ENCODE data around the gene BIRC3. TPM values are rescaled to one million over a fixed set of nuclear protein-coding genes. Genes with fewer than 3 reads are reported as not detected.
A peak's percentile ranks its signal among the peaks of the same experiment; 100 is the strongest.

BIRC3 gene
- polyA plus RNA-seq (2013), result 20.2 TPM

- CTCF ChIA-PET, result interaction anchor here (0.9 to 13.2 kb wide), 6 partner anchors 9 to 27 kb away, joined by 3 to 142 read pairs (median 6); no protein-coding TSS in a partner anchor
- no peaks in the 10 kb centered on the region for H3K36me3 ChIP-seq (ENCODE audit: control insufficient read depth in 4 of 4, insufficient read depth in 4 of 4, low read length in 3 of 4)
- under 1% methylated on average over 27 of the region's 34 CpGs for WGBS (ENCODE audit: insufficient coverage)
- POLR2A ChIA-PET, result interaction anchor here (0.9 to 1.4 kb wide), 4 partner anchors 10 to 30 kb away, joined by 3 to 7 read pairs (median 4); partner anchors contain the start of gene BIRC2
- peak within 1 kb of the TSS; percentile 52 to 88 (median 73) for H3K4me3 ChIP-seq (ENCODE audit: control insufficient read depth in 1 of 7, extremely low read depth in 1 of 7, insufficient read depth in 4 of 7, low read depth in 2 of 7, low read length in 6 of 7)
- no peaks in the 10 kb centered on the region for H3K9me3 ChIP-seq (ENCODE audit: control extremely low read depth in 1 of 5, control insufficient read depth in 4 of 5, insufficient read depth in 2 of 5, low read depth in 1 of 5, low read length in 4 of 5)
- H3K27ac ChIP-seq (ENCODE audit: insufficient read depth in 1 of 2, low read depth in 1 of 2, low read length in 2 of 2, poor library complexity in 1 of 2, severe bottlenecking in 2 of 2), result peak within 1 kb of the TSS; percentile 82 to 91
- peaks cover 25 to 62% (median 41%) of the 10 kb centered on the region in 4 experiments for H3K4me1 ChIP-seq (ENCODE audit: control extremely low read depth in 1 of 4, control insufficient read depth in 4 of 4, insufficient read depth in 4 of 4, low read length in 3 of 4)
- no peaks in the 10 kb centered on the region for H3K27me3 ChIP-seq (replicated peaks in 2 of 5; ENCODE audit: control insufficient read depth in 4 of 5, insufficient read depth in 5 of 5, low read length in 4 of 5)
- DNase-seq, result peak; percentile 99 to 100 (median 100)
These were observed at the start of gene BIRC3 for GRCh38 chr11:102317099-102317767. BIRC3 (plus strand) TSS chr11:102317484; CDS start chr11:102324510, 7,026 bp downstream.

GRCh38 chr11:102267609-102268008 lies 49.7 kb upstream of the BIRC3 start:
- Histone ChIP-seq H3K36me3 (ENCODE audit: control insufficient read depth in 4 of 4, insufficient read depth in 4 of 4, low read length in 3 of 4) (no peaks in the 10 kb centered on the region), H3K4me3 (ENCODE audit: control insufficient read depth in 1 of 7, extremely low read depth in 1 of 7, insufficient read depth in 4 of 7, low read depth in 2 of 7, low read length in 6 of 7) (no peak overlapping the region), H3K9me3 (ENCODE audit: control extremely low read depth in 1 of 5, control insufficient read depth in 4 of 5, insufficient read depth in 2 of 5, low read depth in 1 of 5, low read length in 4 of 5) (no peaks in the 10 kb centered on the region), H3K27me3 (replicated peaks in 2 of 5; ENCODE audit: control insufficient read depth in 4 of 5, insufficient read depth in 5 of 5, low read length in 4 of 5) (peaks cover 3 to 45% (median 25%) of the 10 kb centered on the region in 5 experiments), H3K4me1 (ENCODE audit: control extremely low read depth in 1 of 4, control insufficient read depth in 4 of 4, insufficient read depth in 4 of 4, low read length in 3 of 4) (peaks cover 5 to 15% (median 9%) of the 10 kb centered on the region in 4 experiments), H3K27ac (ENCODE audit: insufficient read depth in 1 of 2, low read depth in 1 of 2, low read length in 2 of 2, poor library complexity in 1 of 2, severe bottlenecking in 2 of 2) (no peak overlapping the region)
- DNase-seq, result peak in 1 of 3 donors; percentile 21
- 65% methylated on average over 5 of the region's 5 CpGs for WGBS (ENCODE audit: insufficient coverage)
- CTCF ChIA-PET, result interaction anchor here (1.2 to 1.8 kb wide), 3 partner anchors 26 to 346 kb away, joined by 3 to 5 read pairs (median 5); no protein-coding TSS in a partner anchor
- POLR2A ChIA-PET, result no interaction called here

- POLR2A ChIA-PET, result no interaction called here
- DNase-seq, result peak; percentile 87 to 91 (median 91)
- Histone ChIP-seq H3K27ac (ENCODE audit: insufficient read depth in 1 of 2, low read depth in 1 of 2, low read length in 2 of 2, poor library complexity in 1 of 2, severe bottlenecking in 2 of 2) (no peak overlapping the region), H3K9me3 (ENCODE audit: control extremely low read depth in 1 of 5, control insufficient read depth in 4 of 5, insufficient read depth in 2 of 5, low read depth in 1 of 5, low read length in 4 of 5) (no peaks in the 10 kb centered on the region), H3K27me3 (replicated peaks in 2 of 5; ENCODE audit: control insufficient read depth in 4 of 5, insufficient read depth in 5 of 5, low read length in 4 of 5) (peaks cover 3 to 48% (median 25%) of the 10 kb centered on the region in 5 experiments), H3K36me3 (ENCODE audit: control insufficient read depth in 4 of 4, insufficient read depth in 4 of 4, low read length in 3 of 4) (no peaks in the 10 kb centered on the region), H3K4me3 (ENCODE audit: control insufficient read depth in 1 of 7, extremely low read depth in 1 of 7, insufficient read depth in 4 of 7, low read depth in 2 of 7, low read length in 6 of 7) (peak overlapping the region in 5 of 7 experiments; percentile 30 to 71 (median 48)), H3K4me1 (ENCODE audit: control extremely low read depth in 1 of 4, control insufficient read depth in 4 of 4, insufficient read depth in 4 of 4, low read length in 3 of 4) (peaks cover 5 to 15% (median 9%) of the 10 kb centered on the region in 4 experiments)
- CTCF ChIA-PET, result interaction anchor here (0.9 to 1.8 kb wide), 8 partner anchors 11 to 345 kb away, joined by 3 to 6 read pairs (median 4); no protein-coding TSS in a partner anchor
- WGBS (ENCODE audit: insufficient coverage), result 40% methylated on average over 26 of the region's 39 CpGs
These were observed 49.0 kb upstream of the BIRC3 start for GRCh38 chr11:102268083-102268984.

GRCh38 chr11:102268985-102269470 lies 48.3 kb upstream of the BIRC3 start:
- Histone ChIP-seq H3K27ac (ENCODE audit: insufficient read depth in 1 of 2, low read depth in 1 of 2, low read length in 2 of 2, poor library complexity in 1 of 2, severe bottlenecking in 2 of 2) (no peak overlapping the region), H3K27me3 (replicated peaks in 2 of 5; ENCODE audit: control insufficient read depth in 4 of 5, insufficient read depth in 5 of 5, low read length in 4 of 5) (peaks cover 3 to 53% (median 22%) of the 10 kb centered on the region in 5 experiments), H3K4me3 (ENCODE audit: control insufficient read depth in 1 of 7, extremely low read depth in 1 of 7, insufficient read depth in 4 of 7, low read depth in 2 of 7, low read length in 6 of 7) (peak overlapping the region in 5 of 7 experiments; percentile 27 to 71 (median 48)), H3K4me1 (ENCODE audit: control extremely low read depth in 1 of 4, control insufficient read depth in 4 of 4, insufficient read depth in 4 of 4, low read length in 3 of 4) (peaks cover 5 to 15% (median 9%) of the 10 kb centered on the region in 4 experiments), H3K36me3 (ENCODE audit: control insufficient read depth in 4 of 4, insufficient read depth in 4 of 4, low read length in 3 of 4) (no peaks in the 10 kb centered on the region), H3K9me3 (ENCODE audit: control extremely low read depth in 1 of 5, control insufficient read depth in 4 of 5, insufficient read depth in 2 of 5, low read depth in 1 of 5, low read length in 4 of 5) (no peaks in the 10 kb centered on the region)
- CTCF ChIA-PET, result interaction anchor here (0.6 to 1.8 kb wide), 10 partner anchors 10 to 345 kb away, joined by 3 to 6 read pairs (median 4); no protein-coding TSS in a partner anchor
- DNase-seq, result no peak
- POLR2A ChIA-PET, result no interaction called here
- 24% methylated on average over 2 of the region's 6 CpGs for WGBS (ENCODE audit: insufficient coverage)

GRCh38 chr11:102269927-102270326 lies 47.4 kb upstream of the BIRC3 start:
- H3K27ac ChIP-seq (ENCODE audit: insufficient read depth in 1 of 2, low read depth in 1 of 2, low read length in 2 of 2, poor library complexity in 1 of 2, severe bottlenecking in 2 of 2), result no peak overlapping the region
- DNase-seq, result peak in 1 of 3 donors; percentile 23
- ChIA-PET POLR2A (no interaction called here), CTCF (interaction anchor here (0.6 to 1.8 kb wide), 5 partner anchors 9 to 95 kb away, joined by 3 to 6 read pairs (median 3); no protein-coding TSS in a partner anchor)
- 100% methylated on average over 1 of the region's 2 CpGs for WGBS (ENCODE audit: insufficient coverage)
- peaks cover 5 to 15% (median 9%) of the 10 kb centered on the region in 4 experiments for H3K4me1 ChIP-seq (ENCODE audit: control extremely low read depth in 1 of 4, control insufficient read depth in 4 of 4, insufficient read depth in 4 of 4, low read length in 3 of 4)
- peaks cover 3 to 56% (median 21%) of the 10 kb centered on the region in 5 experiments for H3K27me3 ChIP-seq (replicated peaks in 2 of 5; ENCODE audit: control insufficient read depth in 4 of 5, insufficient read depth in 5 of 5, low read length in 4 of 5)
- H3K9me3 ChIP-seq (ENCODE audit: control extremely low read depth in 1 of 5, control insufficient read depth in 4 of 5, insufficient read depth in 2 of 5, low read depth in 1 of 5, low read length in 4 of 5), result peaks cover 0 to 6% (median 0%) of the 10 kb centered on the region in 5 experiments
- H3K36me3 ChIP-seq (ENCODE audit: control insufficient read depth in 4 of 4, insufficient read depth in 4 of 4, low read length in 3 of 4), result no peaks in the 10 kb centered on the region
- H3K4me3 ChIP-seq (ENCODE audit: control insufficient read depth in 1 of 7, extremely low read depth in 1 of 7, insufficient read depth in 4 of 7, low read depth in 2 of 7, low read length in 6 of 7), result no peak overlapping the region

GRCh38 chr11:102272047-102272824 lies 45.0 kb upstream of the BIRC3 start:
- WGBS (ENCODE audit: insufficient coverage), result 94% methylated on average over 10 of the region's 10 CpGs
- H3K36me3 ChIP-seq (ENCODE audit: control insufficient read depth in 4 of 4, insufficient read depth in 4 of 4, low read length in 3 of 4), result no peaks in the 10 kb centered on the region
- H3K4me3 ChIP-seq (ENCODE audit: control insufficient read depth in 1 of 7, extremely low read depth in 1 of 7, insufficient read depth in 4 of 7, low read depth in 2 of 7, low read length in 6 of 7), result no peak overlapping the region
- peaks cover 5 to 15% (median 9%) of the 10 kb centered on the region in 4 experiments for H3K4me1 ChIP-seq (ENCODE audit: control extremely low read depth in 1 of 4, control insufficient read depth in 4 of 4, insufficient read depth in 4 of 4, low read length in 3 of 4)
- POLR2A ChIA-PET, result no interaction called here
- peaks cover 3 to 65% (median 21%) of the 10 kb centered on the region in 5 experiments for H3K27me3 ChIP-seq (replicated peaks in 2 of 5; ENCODE audit: control insufficient read depth in 4 of 5, insufficient read depth in 5 of 5, low read length in 4 of 5)
- CTCF ChIA-PET, result interaction anchor here (1.3 kb wide), 1 partner anchor 339 kb away, joined by 3 read pairs; no protein-coding TSS in a partner anchor
- DNase-seq, result no peak
- H3K9me3 ChIP-seq (ENCODE audit: control extremely low read depth in 1 of 5, control insufficient read depth in 4 of 5, insufficient read depth in 2 of 5, low read depth in 1 of 5, low read length in 4 of 5), result peaks cover 0 to 6% (median 0%) of the 10 kb centered on the region in 5 experiments
- H3K27ac ChIP-seq (ENCODE audit: insufficient read depth in 1 of 2, low read depth in 1 of 2, low read length in 2 of 2, poor library complexity in 1 of 2, severe bottlenecking in 2 of 2), result no peak overlapping the region

Measured in common myeloid progenitor, CD34-positive (primary cell).